ENCODE measurements around the gene ACE.

Gene ACE

GRCh38 chr17:63496663-63497400, 20.0 kb downstream of the ACE start:
- no peak for TF ChIP-seq CTCF (IDR thresholded peaks at IDR 0.05; ENCODE audit: low read depth, low read length, missing control alignments)
- Histone ChIP-seq H3K4me3 (ENCODE audit: low read depth, low read length) (no peak overlapping the region), H3K27ac (no peak overlapping the region), H3K27me3 (replicated peaks) (peaks cover 5% of the 10 kb centered on the region), H3K36me3 (replicated peaks) (no peaks in the 10 kb centered on the region)
- no peak for DNase-seq
- in situ Hi-C loops (cut with HindIII; ENCODE audit: low pct_ligation_motif_present, low sequenced_read_pairs): no loop called here

- H3K4me3 ChIP-seq (ENCODE audit: low read depth, low read length): no peak overlapping the region
- H3K36me3 ChIP-seq (replicated peaks): no peaks in the 10 kb centered on the region
- no peak overlapping the region for H3K27ac ChIP-seq
- DNase-seq: no peak
- in situ Hi-C loops (cut with HindIII; ENCODE audit: low pct_ligation_motif_present, low sequenced_read_pairs): no loop called here
- peak; percentile 40 for TF ChIP-seq CTCF (IDR thresholded peaks at IDR 0.05; ENCODE audit: low read depth, low read length, missing control alignments)
- peaks cover 3% of the 10 kb centered on the region for H3K27me3 ChIP-seq (replicated peaks)
These were observed 21.0 kb downstream of the ACE start for GRCh38 chr17:63497708-63498483.

GRCh38 chr17:63498626-63499195, 21.9 kb downstream of the ACE start:
- no peak for TF ChIP-seq CTCF (IDR thresholded peaks at IDR 0.05; ENCODE audit: low read depth, low read length, missing control alignments)
- H3K36me3 ChIP-seq (replicated peaks): no peaks in the 10 kb centered on the region
- in situ Hi-C loops (cut with HindIII; ENCODE audit: low pct_ligation_motif_present, low sequenced_read_pairs): no loop called here
- H3K27me3 ChIP-seq (replicated peaks): peaks cover 3% of the 10 kb centered on the region
- H3K4me3 ChIP-seq (ENCODE audit: low read depth, low read length): no peak overlapping the region
- no peak for DNase-seq
- H3K27ac ChIP-seq: no peak overlapping the region

DNA sequence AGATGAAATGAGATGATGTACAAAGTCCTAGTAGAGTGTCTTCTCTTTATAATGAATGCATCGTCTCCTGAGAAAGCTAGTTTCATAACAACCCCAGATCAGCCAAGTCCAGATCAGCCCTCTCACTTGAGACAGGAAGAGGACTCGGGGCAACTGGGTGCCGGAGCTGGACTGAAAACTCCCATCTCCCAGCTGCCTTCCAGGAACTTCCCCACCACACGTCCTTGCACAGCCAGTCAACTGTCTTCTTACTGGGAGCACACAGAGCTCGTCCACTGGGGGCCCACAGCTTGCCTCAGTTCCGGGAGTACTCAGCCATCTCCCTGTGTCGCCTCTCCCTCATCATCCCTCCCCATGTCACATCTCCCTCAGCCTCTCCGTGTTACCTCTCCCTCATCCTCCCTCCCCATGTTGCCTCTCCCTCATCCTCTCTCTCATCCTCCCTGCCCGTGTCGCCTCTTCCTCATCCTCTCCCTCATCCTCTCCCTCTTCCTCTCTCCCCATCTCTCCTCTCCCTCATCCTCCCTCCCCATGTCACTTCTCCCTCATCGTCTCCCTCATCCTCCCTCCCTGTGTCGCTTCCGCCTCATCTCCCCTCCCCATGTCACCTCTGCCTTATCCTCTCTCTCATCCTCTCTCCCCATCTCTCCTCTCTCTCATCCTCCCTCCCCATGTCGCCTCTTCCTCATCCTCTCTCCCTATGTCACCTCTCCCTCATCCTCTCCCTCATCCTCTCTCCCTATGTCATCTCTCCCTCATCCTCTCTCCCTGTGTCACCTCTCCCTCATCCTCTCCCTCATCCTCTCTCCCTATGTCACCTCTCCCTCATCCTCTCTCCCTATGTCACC, 23.9 kb downstream of the ACE start:
- no peak overlapping the region for H3K27ac ChIP-seq
- H3K27me3 ChIP-seq (replicated peaks): peaks cover 3% of the 10 kb centered on the region
- no peak overlapping the region for H3K4me3 ChIP-seq (ENCODE audit: low read depth, low read length)
- H3K36me3 ChIP-seq (replicated peaks): no peaks in the 10 kb centered on the region
- DNase-seq: no peak
- in situ Hi-C loops (cut with HindIII; ENCODE audit: low pct_ligation_motif_present, low sequenced_read_pairs): no loop called here
- no peak for TF ChIP-seq CTCF (IDR thresholded peaks at IDR 0.05; ENCODE audit: low read depth, low read length, missing control alignments)

- in situ Hi-C loops (cut with HindIII; ENCODE audit: low pct_ligation_motif_present, low sequenced_read_pairs): no loop called here
- Histone ChIP-seq H3K27ac (no peak overlapping the region), H3K27me3 (replicated peaks) (peaks cover 3% of the 10 kb centered on the region), H3K4me3 (ENCODE audit: low read depth, low read length) (no peak overlapping the region), H3K36me3 (replicated peaks) (no peaks in the 10 kb centered on the region)
- TF ChIP-seq CTCF (IDR thresholded peaks at IDR 0.05; ENCODE audit: low read depth, low read length, missing control alignments): no peak
- no peak for DNase-seq
These were observed 26.5 kb downstream of the ACE start for GRCh38 chr17:63503341-63503705.

All from brain microvascular endothelial cell (primary cell).